NOMO-1 treated with DMSO at 0.1 percent for 48 hours (cell line): Measurements from ENCODE around the gene RAB22A.
A peak's percentile ranks its signal among the peaks of the same experiment; 100 is the strongest.

ENCODE experiments used
- DNase-seq: peaks from one replicate; lab custom pipeline; 2025; ENCODE audit not compliant: unreplicated experiment; lab: John Stamatoyannopoulos, UW

Gene RAB22A

GRCh38 chr20:58384821-58385220 is 75.3 kb downstream of the RAB22A start:
- no peak for DNase-seq

GRCh38 chr20:58388028-58388601 is 78.6 kb downstream of the RAB22A start:
- DNase-seq: no peak

- DNase-seq: peak; percentile 92
Measured at GRCh38 chr20:58388882-58389323, 79.4 kb downstream of the RAB22A start, which contains the start of gene VAPB. Gene VAPB, plus strand, starts transcription at chr20:58389229. Its CDS starts 231 bp downstream, at chr20:58389460.

- no peak for DNase-seq
Measured at GRCh38 chr20:58389324-58389967, 79.9 kb downstream of the RAB22A start.

- no peak for DNase-seq
Measured at GRCh38 chr20:58389968-58390658, 80.6 kb downstream of the RAB22A start.

GRCh38 chr20:58390659-58391035 is 81.1 kb downstream of the RAB22A start:
- DNase-seq: no peak

- DNase-seq: no peak
Measured at GRCh38 chr20:58392286-58392685, 82.8 kb downstream of the RAB22A start.

- no peak for DNase-seq
Measured at GRCh38 chr20:58393299-58393698, 83.8 kb downstream of the RAB22A start.

GRCh38 chr20:58394801-58395200 is 85.3 kb downstream of the RAB22A start:
- no peak for DNase-seq

GRCh38 chr20:58395604-58396003 is 86.1 kb downstream of the RAB22A start:
- DNase-seq: no peak

- no peak for DNase-seq
Measured at GRCh38 chr20:58397429-58397828, 87.9 kb downstream of the RAB22A start.

GRCh38 chr20:58398254-58398653 is 88.7 kb downstream of the RAB22A start:
- DNase-seq: no peak

GRCh38 chr20:58399926-58400325 is 90.4 kb downstream of the RAB22A start:
- no peak for DNase-seq

GRCh38 chr20:58401162-58401561 is 91.6 kb downstream of the RAB22A start:
- DNase-seq: no peak

GRCh38 chr20:58402305-58402704 is 92.8 kb downstream of the RAB22A start:
- DNase-seq: no peak

GRCh38 chr20:58402827-58403226 is 93.3 kb downstream of the RAB22A start:
- no peak for DNase-seq

- DNase-seq: no peak
Measured at GRCh38 chr20:58403272-58403671, 93.8 kb downstream of the RAB22A start.

GRCh38 chr20:58405504-58406291 is 96.2 kb downstream of the RAB22A start:
- no peak for DNase-seq

- no peak for DNase-seq
Measured at GRCh38 chr20:58406422-58407001, 97.0 kb downstream of the RAB22A start.

GRCh38 chr20:58407201-58407873 is 97.8 kb downstream of the RAB22A start:
- peak; percentile 54 for DNase-seq
